ENCODE results near the gene CORO1A. TPM values are rescaled to one million over a fixed set of nuclear protein-coding genes. Genes with fewer than 3 reads are reported as not detected.
"Not testable (repeated sequence)": the region's sequence is repeated elsewhere in the genome, so short reads cannot be mapped to it uniquely, and the experiment has no call there.

CORO1A gene
- total and polyA plus RNA-seq, 12 donors, result 3.3 to 54.6 (median 7.3) TPM

DNA sequence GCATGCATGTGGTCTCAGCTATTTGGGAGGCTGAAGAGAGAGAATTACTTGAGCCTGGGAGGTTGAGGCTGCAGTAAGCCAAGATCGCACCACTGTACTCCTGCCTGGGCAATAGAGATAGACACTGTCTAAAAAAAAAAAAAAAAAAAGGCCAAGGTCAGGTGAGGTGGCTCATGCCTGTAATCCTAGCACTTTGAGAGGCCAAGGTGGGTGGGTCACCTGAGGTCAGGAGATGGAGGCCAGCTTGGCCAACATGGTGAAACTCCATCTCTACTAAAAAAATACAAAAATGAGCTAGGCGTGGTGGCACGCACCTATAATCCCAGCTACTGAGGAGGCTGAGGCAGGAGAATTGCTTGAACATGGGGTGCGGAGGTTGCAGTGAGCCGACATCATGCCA lies 28.2 kb upstream of the CORO1A start:
- intact Hi-C loops (cut with DNase I), result no loop called here
- Histone ChIP-seq H3K4me3 (no peak overlapping the region), H3K4me1 (no peaks in the 10 kb centered on the region), H3K36me3 (no peaks in the 10 kb centered on the region), H3K9me3 (peaks cover 0 to 2% (median 0%) of the 10 kb centered on the region in 11 donors), H3K27me3 (no peaks in the 10 kb centered on the region), H3K27ac (no peak overlapping the region)
- no peak for ATAC-seq
- WGBS, 2 donors, result 94 to 97% methylated on average over 5 of the region's 5 CpGs
- DNase-seq, result no peak
- TF ChIP-seq, protein P1, sequence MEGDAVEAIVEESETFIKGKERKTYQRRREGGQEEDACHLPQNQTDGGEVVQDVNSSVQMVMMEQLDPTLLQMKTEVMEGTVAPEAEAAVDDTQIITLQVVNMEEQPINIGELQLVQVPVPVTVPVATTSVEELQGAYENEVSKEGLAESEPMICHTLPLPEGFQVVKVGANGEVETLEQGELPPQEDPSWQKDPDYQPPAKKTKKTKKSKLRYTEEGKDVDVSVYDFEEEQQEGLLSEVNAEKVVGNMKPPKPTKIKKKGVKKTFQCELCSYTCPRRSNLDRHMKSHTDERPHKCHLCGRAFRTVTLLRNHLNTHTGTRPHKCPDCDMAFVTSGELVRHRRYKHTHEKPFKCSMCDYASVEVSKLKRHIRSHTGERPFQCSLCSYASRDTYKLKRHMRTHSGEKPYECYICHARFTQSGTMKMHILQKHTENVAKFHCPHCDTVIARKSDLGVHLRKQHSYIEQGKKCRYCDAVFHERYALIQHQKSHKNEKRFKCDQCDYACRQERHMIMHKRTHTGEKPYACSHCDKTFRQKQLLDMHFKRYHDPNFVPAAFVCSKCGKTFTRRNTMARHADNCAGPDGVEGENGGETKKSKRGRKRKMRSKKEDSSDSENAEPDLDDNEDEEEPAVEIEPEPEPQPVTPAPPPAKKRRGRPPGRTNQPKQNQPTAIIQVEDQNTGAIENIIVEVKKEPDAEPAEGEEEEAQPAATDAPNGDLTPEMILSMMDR (IDR thresholded peaks at IDR 0.05), result no peak

DNA sequence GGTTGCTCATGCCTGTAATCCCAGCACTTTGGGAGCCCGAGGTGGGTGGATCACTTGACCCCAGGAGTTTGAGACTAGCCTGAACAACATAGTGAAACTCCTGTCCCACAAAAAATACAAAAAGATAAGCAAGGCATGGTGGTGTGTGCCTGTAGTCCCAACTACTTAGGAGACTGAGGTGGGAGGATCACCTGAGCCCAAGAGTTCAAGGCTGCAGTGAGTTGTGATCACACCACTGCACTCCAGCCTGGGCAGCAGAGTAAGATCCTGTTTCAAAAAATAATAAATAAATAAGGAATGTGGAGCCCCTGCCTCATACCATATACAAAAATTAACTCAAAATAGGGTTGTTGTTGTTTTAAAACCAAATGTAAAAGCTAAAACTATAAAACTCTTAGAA lies 26.2 kb upstream of the CORO1A start:
- H3K27me3 ChIP-seq, result no peaks in the 10 kb centered on the region
- no peaks in the 10 kb centered on the region for H3K4me1 ChIP-seq
- intact Hi-C loops (cut with DNase I), result no loop called here
- no peaks in the 10 kb centered on the region for H3K9me3 ChIP-seq
- TF ChIP-seq, protein P1 (IDR thresholded peaks at IDR 0.05), result no peak
- WGBS, 2 donors, result 54 to 67% methylated on average over 1 of the region's 1 CpG
- no peak overlapping the region for H3K4me3 ChIP-seq
- ATAC-seq (no peak), DNase-seq (no peak)
- no peaks in the 10 kb centered on the region for H3K36me3 ChIP-seq
- H3K27ac ChIP-seq, result no peak overlapping the region

DNA sequence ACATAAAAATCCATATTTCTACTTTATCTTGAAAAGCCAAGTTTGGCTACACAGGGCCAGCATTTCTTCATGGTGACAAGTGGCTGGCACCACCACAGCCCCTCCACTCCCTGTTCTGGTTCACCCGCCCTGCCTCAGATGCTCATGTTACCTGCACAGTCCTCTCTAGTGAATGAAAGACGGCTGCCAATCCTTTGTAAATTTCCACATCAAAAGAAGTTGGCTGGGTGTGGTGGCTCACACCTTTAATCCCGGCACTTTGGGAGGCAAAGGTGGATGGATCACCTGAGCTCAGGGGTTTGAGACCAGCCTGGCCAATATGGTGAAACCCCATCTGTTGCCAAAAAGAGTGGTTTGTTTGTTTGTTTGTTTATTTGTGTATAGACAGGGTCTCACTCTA lies 19.9 kb upstream of the CORO1A start:
- H3K27ac ChIP-seq, result no peak overlapping the region

DNA sequence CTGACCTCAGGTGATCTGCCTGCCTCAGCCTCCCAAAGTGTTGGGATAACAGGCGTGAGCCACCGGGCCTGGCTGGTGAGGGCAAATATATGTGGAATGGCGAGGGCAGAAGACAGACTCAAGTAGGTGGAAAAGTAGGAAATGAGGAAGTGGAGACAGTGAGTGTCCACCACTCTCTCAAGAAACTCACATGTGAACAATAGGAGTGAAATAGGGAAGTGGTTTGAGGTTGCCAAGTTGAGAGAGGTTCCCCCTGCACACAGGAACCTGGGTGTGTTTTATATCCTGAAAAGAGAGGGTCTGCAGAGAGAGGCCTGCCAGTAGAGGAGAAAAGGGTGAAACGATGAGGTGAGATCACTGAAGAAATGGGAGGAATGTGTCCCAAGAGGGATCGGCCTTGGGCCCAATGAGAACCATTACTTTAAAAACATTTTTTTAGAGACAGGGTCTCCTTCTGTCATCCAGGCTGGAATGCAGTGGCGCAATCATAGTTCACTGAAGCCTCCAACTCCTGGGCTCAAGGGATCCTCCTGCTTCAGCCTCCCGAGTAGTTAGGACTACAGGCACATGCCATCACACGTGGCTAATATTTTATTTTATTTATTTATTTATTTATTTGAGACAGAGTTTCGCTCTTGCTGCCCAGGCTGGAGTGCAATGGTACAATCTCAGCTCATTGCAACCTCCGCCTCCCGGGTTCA lies 17.1 kb upstream of the CORO1A start:
- ATAC-seq (peak in 5 of 8 donors; percentile 38 to 71 (median 60)), DNase-seq (no peak)
- Histone ChIP-seq H3K27ac (peak overlapping the region in 1 of 10 donors; percentile 58), H3K4me3 (no peak overlapping the region), H3K4me1 (peaks cover 0 to 14% (median 0%) of the 10 kb centered on the region in 9 donors), H3K9me3 (no peaks in the 10 kb centered on the region), H3K36me3 (no peaks in the 10 kb centered on the region), H3K27me3 (no peaks in the 10 kb centered on the region)
- WGBS, 2 donors, result 87 to 89% methylated on average over 11 of the region's 11 CpGs
- TF ChIP-seq, protein P1 (IDR thresholded peaks at IDR 0.05), result no peak
- intact Hi-C loops (cut with DNase I), result no loop called here

More for the DNA sequence above, 19.9 kb upstream of the CORO1A start:
- H3K36me3 ChIP-seq, result no peaks in the 10 kb centered on the region
- peaks cover 0 to 14% (median 0%) of the 10 kb centered on the region in 9 donors for H3K4me1 ChIP-seq
- H3K9me3 ChIP-seq, result no peaks in the 10 kb centered on the region
- intact Hi-C loops (cut with DNase I), result no loop called here
- TF ChIP-seq, protein P1 (IDR thresholded peaks at IDR 0.05), result no peak
- H3K4me3 ChIP-seq, result no peak overlapping the region
- no peaks in the 10 kb centered on the region for H3K27me3 ChIP-seq
- DNase-seq (no peak), ATAC-seq (no peak)
- 86 to 87% methylated on average over 3 of the region's 3 CpGs for WGBS, 2 donors

DNA sequence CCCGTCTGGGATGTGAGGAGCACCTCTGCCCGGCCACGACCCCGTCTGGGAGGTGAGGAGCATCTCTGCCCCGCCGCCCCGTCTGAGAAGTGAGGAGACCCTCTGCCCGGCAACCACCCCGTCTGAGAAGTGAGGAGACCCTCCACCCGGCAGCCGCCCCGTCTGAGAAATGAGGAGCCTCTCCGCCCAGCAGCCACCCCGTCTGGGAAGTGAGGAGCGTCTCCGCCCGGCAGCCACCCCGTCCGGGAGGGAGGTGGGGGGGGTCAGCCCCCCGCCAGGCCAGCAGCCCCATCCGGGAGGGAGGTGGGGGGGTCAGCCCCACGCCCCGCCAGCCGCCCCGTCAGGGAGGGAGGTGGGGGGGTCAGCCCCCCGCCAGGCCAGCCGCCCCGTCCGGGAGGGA lies 14.7 kb upstream of the CORO1A start:
- H3K9me3 ChIP-seq; H3K4me3 ChIP-seq; DNase-seq; H3K27ac ChIP-seq; ATAC-seq; H3K27me3 ChIP-seq; intact Hi-C loops (cut with DNase I); H3K36me3 ChIP-seq: not testable (repeated sequence)
- 80% methylated on average over 13 of the region's 29 CpGs; no CpG with 5 or more reads in 1 of the 2 donors for WGBS, 2 donors
- peaks cover 0 to 14% (median 0%) of the 10 kb centered on the region in 9 donors for H3K4me1 ChIP-seq

DNA sequence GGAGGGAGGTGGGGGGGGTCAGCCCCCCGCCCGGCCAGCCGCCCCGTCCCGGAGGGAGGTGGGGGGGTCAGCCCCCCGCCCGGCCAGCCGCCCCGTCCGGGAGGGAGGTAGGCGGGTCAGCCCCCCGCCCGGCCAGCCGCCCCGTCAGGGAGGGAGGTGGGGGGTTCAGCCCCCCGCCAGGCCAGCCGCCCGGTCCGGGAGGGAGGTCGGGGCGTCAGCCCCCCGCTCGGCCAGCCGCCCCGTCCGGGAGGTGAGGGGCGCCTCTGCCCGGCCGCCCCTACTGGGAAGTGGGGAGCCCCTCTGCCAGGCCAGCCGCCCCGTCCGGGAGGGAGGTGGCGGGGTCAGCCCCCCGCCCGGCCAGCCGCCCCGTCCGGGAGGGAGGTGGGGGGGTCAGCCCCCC lies 14.0 kb upstream of the CORO1A start:
- ATAC-seq; H3K27me3 ChIP-seq; intact Hi-C loops (cut with DNase I); H3K9me3 ChIP-seq; H3K27ac ChIP-seq; DNase-seq; H3K36me3 ChIP-seq; H3K4me3 ChIP-seq: not testable (repeated sequence)
- peaks cover 0 to 14% (median 0%) of the 10 kb centered on the region in 9 donors for H3K4me1 ChIP-seq
- WGBS, 2 donors, result 93 to 97% methylated on average over 24 to 34 of the region's 38 CpGs

DNA sequence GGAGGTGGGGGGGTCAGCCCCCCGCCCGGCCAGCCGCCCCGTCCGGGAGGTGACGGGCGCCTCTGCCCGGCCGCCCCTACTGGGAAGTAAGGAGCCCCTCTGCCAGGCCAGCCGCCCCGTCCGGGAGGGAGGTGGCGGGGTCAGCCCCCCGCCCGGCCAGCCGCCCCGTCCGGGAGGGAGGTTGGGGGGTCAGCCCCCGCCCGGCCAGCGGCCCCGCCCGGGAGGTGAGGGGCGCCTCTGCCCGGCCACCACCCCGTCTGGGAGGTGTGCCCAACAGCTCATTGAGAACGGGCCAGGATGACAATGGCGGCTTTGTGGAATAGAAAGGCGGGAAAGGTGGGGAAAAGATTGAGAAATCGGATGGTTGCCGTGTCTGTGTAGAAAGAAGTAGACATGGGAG lies 13.3 kb upstream of the CORO1A start:
- H3K27me3 ChIP-seq; DNase-seq; H3K27ac ChIP-seq; H3K9me3 ChIP-seq; ATAC-seq; H3K36me3 ChIP-seq; H3K4me3 ChIP-seq; intact Hi-C loops (cut with DNase I): not testable (repeated sequence)
- 86% methylated on average over 14 to 19 of the region's 31 CpGs for WGBS, 2 donors
- peaks cover 0 to 14% (median 0%) of the 10 kb centered on the region in 9 donors for H3K4me1 ChIP-seq
